Activated CD8-positive, alpha-beta T cell treated with anti-CD3 and anti-CD28 coated beads, Interleukin-2, amount 10 ng/mL, durations not matched to agents 7 days and 5 days (primary cell): ENCODE measurements around the gene LUC7L2. TPM values are rescaled to one million over a fixed set of nuclear protein-coding genes. Genes with fewer than 3 reads are reported as not detected.
"Not testable (repeated sequence)": the region's sequence is repeated elsewhere in the genome, so short reads cannot be mapped to it uniquely, and the experiment has no call there.

Experiments used
- ATAC-seq: fragments of 150-1000 bp; cut with Tn5 transposase; one replicate; pipeline ENCODE4 v1.10.0; 2021; ENCODE audit warnings: moderate library complexity
- CTCF ChIA-PET: fragments of 350-600 bp; sonication (Branson Sonifier 250); formaldehyde crosslinking; loops from one replicate; lab custom pipeline; 2021; ENCODE audit warnings: antibody characterized with exemption; lab: Charles Lee
- POLR2A ChIA-PET: fragments of 350-600 bp; sonication (Branson Sonifier 250); formaldehyde crosslinking; loops from one replicate; lab custom pipeline; 2021; ENCODE audit warnings: antibody characterized with exemption; lab: Charles Lee
- DNase-seq: peaks from one replicate; pipeline ENCODE4 v3.0.0-alpha.2; 2020
- H3K27ac Mint-ChIP-seq: one replicate; pipeline ENCODE4 v1.8.0; 2021; ENCODE audit warnings: mild to moderate bottlenecking, mixed read lengths
- H3K27me3 Mint-ChIP-seq: one replicate; pipeline ENCODE4 v1.8.0; 2021; ENCODE audit warnings: low read depth, mixed read lengths
- H3K36me3 Mint-ChIP-seq: one replicate; pipeline ENCODE4 v1.8.0; 2021; ENCODE audit warnings: low read depth, mixed read lengths
- H3K4me1 Mint-ChIP-seq: one replicate; pipeline ENCODE4 v1.8.0; 2021; ENCODE audit warnings: low read depth, mixed read lengths
- H3K4me3 Mint-ChIP-seq: one replicate; pipeline ENCODE4 v1.8.0; 2021; ENCODE audit warnings: mild to moderate bottlenecking, mixed read lengths
- H3K9me3 Mint-ChIP-seq: one replicate; pipeline ENCODE4 v1.8.0; 2022; ENCODE audit warnings: mixed read lengths; ENCODE audit not compliant: insufficient read depth
- total RNA-seq, 2 experiments: library from RNA; stranded (reverse); gene quantifications; one replicate each; pipeline ENCODE4 v1.2.3, GENCODE V29; 2021

The LUC7L2 gene
- total RNA-seq, 2 experiments from 2014 or later, result 126 to 131 TPM

DNA sequence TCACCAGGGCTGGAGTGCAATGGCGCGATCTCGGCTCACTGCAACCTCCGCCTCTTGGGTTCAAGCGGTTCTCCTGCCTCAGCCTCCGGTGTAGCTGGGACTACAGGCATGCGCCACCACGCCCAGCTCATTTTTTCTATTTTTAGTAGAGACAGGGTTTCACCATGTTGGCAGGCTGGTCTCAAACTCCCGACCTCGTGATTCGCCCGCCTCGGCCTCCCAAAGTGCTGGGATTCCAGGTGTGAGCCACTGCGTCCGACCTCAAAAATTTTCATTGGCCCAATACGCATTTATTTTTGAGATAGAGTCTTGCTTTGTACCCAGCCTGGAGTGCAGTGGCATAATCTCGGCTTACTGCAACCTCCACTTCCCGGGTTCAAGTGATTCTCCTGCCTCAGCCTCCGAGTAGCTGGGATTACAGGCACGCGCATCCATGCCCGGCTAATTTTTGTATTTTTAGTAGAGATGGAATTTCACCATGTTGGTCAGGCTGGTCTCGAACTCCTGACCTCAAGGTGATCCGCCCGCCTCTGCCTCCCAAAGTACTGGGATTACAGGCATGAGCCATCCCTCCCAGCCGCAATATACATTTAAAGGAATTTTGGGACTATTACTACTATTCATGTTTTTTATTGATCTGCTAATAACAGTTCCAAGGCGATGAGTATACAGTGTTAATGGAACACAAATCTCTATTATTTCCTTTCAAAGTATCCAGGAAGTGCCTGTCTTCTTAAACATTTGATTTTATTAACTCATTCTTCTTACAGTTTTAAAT, 1.8 kb upstream of the LUC7L2 start:
- DNase-seq, CTCF ChIA-PET, H3K9me3 Mint-ChIP-seq, H3K27me3 Mint-ChIP-seq, ATAC-seq: not testable (repeated sequence)
- Mint-ChIP-seq H3K4me3 (peak overlapping the region; percentile 95), H3K4me1 (peaks cover 35% of the 10 kb centered on the region), H3K27ac (peak overlapping the region; percentile 99), H3K36me3 (peaks cover 28% of the 10 kb centered on the region)
- POLR2A ChIA-PET, result interaction anchor here (1.6 to 2.1 kb wide), 2 partner anchors 263 to 266 kb away, joined by 4 to 18 read pairs; no protein-coding TSS in a partner anchor

DNA sequence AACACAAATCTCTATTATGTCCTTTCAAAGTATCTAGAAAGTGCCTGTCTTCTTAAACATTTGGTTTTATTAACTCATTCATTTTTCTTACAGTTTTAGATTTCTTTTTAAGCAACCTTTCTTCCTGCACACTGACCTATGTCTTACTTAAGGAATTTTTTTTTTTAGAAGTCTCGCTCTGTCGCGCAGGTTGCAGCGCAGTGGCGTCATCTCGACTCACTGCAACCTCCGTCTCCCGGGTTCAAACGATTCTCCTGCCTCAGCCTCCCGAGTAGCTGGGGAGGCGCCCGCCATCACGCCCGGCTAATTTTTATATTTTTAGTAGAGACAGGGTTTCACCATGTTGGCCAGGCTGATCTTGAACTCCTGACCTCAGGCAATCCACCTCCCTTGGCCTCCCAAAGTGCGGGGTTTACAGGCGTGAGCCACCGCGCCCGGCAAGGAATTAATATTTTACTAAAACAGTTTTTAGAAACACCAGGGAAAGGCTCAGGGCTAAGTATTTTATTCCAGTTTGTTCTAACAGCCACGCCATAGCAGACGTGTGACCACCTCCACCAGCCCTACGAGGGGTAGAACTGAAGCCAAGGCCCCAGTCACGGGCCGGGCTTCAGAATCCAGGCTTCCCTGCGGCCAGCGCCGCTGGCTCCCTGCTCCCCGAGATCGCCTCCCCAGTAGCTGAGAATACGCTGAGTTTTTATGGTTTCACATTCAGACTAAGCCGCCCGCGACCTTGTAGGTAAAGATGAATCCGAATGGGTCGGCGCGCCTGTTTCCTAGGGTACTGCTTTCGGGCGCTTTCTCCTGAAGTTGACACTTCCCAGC, 941 bp upstream of the LUC7L2 start:
- H3K27ac Mint-ChIP-seq, result peak overlapping the region; percentile 99
- DNase-seq, result peak; percentile 45
- H3K9me3 Mint-ChIP-seq, result no peaks in the 10 kb centered on the region
- ChIA-PET POLR2A (interaction anchor here (0.6 to 2.5 kb wide), 16 partner anchors 11 to 1058 kb away, joined by 3 to 20 read pairs (median 5); partner anchors contain the start of gene FMC1), CTCF (interaction anchor here (1.8 kb wide), 1 partner anchor 15 kb away, joined by 4 read pairs; no protein-coding TSS in a partner anchor)
- H3K27me3 Mint-ChIP-seq, result no peaks in the 10 kb centered on the region
- peaks cover 32% of the 10 kb centered on the region for H3K36me3 Mint-ChIP-seq
- H3K4me1 Mint-ChIP-seq, result peaks cover 40% of the 10 kb centered on the region
- peak; percentile 25 for ATAC-seq
- H3K4me3 Mint-ChIP-seq, result peak overlapping the region; percentile 95

DNA sequence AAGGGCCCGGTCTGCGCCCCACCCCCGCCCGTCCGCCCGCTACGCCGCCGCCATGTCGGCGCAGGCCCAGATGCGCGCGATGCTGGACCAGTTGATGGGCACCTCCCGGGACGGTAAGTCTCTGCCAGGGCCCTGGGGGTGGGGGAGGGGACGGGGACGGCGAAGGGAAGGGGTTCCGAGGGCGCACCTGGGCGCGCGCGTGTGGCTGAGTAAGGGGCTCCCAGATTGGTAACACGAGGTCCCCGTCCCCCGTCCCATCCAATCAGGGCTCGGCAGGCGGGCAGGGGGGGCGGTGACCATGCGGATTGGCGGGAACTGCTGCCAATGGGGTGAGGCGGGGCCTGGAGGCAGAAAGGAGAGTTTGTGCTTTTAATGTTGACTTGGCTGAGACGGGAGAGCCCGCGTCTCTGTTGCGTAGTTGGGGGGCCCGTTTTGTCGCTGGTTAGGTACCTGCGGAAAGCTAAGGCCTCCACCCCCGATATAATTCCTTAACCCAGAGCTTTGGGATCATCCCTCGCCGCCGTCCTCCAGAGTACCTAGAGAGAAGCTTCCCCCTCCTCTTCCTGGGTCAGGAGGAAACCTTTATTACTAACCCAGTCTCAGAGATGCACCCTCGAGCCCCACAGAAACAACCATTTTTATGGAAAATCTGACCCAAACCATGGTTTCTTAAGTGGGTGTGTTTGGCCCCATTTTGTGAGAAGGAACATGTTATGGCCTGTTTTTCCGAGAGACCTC, 685 bp downstream of the LUC7L2 start:
- H3K4me3 Mint-ChIP-seq, result peak overlapping the region; percentile 95
- no peaks in the 10 kb centered on the region for H3K27me3 Mint-ChIP-seq
- DNase-seq (peak; percentile 98), ATAC-seq (peak; percentile 82)
- H3K27ac Mint-ChIP-seq, result peak overlapping the region; percentile 99
- H3K4me1 Mint-ChIP-seq, result peaks cover 49% of the 10 kb centered on the region
- ChIA-PET CTCF (interaction anchor here (0.9 to 1.8 kb wide), 2 partner anchors 11 to 13 kb away, joined by 3 to 4 read pairs; no protein-coding TSS in a partner anchor), POLR2A (interaction anchor here (0.6 to 2.5 kb wide), 29 partner anchors 9 to 1057 kb away, joined by 3 to 20 read pairs (median 4); partner anchors contain the start of gene FMC1)
- no peaks in the 10 kb centered on the region for H3K9me3 Mint-ChIP-seq
- H3K36me3 Mint-ChIP-seq, result peaks cover 40% of the 10 kb centered on the region

DNA sequence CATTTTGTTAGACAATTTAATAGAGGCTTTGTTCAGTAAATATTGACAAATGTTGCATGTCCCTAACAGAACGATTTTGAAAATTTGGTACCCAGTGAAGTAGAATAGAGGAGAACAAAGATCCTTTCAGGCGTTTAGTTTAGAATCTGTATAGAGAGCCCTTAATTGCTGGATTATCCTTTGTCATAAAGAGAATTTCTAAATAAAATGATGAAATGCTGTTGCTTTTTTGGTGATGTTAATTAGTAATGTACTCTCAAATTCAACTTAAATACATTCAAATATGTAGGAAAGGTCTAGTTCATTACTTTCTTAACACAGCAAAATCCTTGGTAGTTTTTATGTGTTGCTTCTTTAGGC, 1.2 kb downstream of the LUC7L2 start:
- DNase-seq, result no peak
- no peak for ATAC-seq
- ChIA-PET CTCF (no interaction called here), POLR2A (interaction anchor here (0.6 to 2.5 kb wide), 9 partner anchors 8 to 256 kb away, joined by 3 to 20 read pairs (median 4); partner anchors contain the start of gene FMC1)
- Mint-ChIP-seq H3K4me3 (peak overlapping the region; percentile 95), H3K4me1 (peaks cover 49% of the 10 kb centered on the region), H3K27ac (peak overlapping the region; percentile 99), H3K9me3 (no peaks in the 10 kb centered on the region), H3K27me3 (no peaks in the 10 kb centered on the region), H3K36me3 (peaks cover 42% of the 10 kb centered on the region)

DNA sequence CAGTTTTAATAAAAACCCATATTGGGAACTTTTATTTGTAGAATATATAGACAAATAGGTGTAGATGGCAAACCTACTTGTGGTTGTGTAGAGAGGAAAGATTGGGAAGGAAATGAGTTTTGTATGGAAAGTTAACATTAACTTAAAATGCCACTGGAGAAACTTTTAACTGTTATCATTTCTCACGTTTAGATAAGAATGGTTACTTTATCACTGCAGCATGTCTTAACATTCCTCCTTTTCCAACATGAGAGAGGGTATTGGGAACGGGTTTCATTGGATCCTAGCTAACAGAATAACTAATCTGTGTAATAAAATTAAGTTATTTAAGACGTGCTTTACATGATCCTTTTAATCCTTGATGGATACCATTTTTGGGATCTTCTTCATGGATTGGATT, 1.8 kb downstream of the LUC7L2 start:
- no peak for DNase-seq
- H3K9me3 Mint-ChIP-seq, result no peaks in the 10 kb centered on the region
- peak overlapping the region; percentile 99 for H3K27ac Mint-ChIP-seq
- no peak for ATAC-seq
- peaks cover 52% of the 10 kb centered on the region for H3K4me1 Mint-ChIP-seq
- POLR2A ChIA-PET, result interaction anchor here (1.1 kb wide), 1 partner anchor 13 kb away, joined by 3 read pairs; no protein-coding TSS in a partner anchor
- H3K4me3 Mint-ChIP-seq, result peak overlapping the region; percentile 95
- H3K27me3 Mint-ChIP-seq, result no peaks in the 10 kb centered on the region
- CTCF ChIA-PET, result interaction anchor here (0.6 to 0.8 kb wide), 2 partner anchors 9 to 755 kb away, joined by 3 read pairs; no protein-coding TSS in a partner anchor
- H3K36me3 Mint-ChIP-seq, result peaks cover 46% of the 10 kb centered on the region

DNA sequence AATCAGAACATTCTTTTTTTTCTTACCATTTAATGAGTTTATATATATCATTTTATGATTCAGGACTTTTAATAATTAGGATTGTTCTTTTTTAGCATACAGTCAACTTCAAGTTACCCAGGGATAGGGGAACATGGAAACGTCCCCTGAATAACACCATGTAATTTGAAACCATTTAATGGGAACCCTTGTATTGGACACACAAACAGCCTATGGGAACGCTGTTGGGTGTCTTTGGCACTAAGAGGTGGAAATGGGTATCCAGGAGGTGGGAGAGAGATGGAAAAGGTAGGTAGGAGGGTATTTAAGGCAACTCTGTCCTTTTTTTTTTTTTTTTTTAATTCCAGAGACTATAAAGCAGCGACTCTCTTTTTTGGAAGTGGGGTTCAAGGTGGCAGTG, 2.6 kb downstream of the LUC7L2 start:
- Mint-ChIP-seq H3K4me3 (peak overlapping the region; percentile 15), H3K9me3 (no peaks in the 10 kb centered on the region), H3K36me3 (peaks cover 44% of the 10 kb centered on the region), H3K4me1 (peaks cover 46% of the 10 kb centered on the region), H3K27ac (no peak overlapping the region), H3K27me3 (no peaks in the 10 kb centered on the region)
- ChIA-PET CTCF (interaction anchor here (0.8 kb wide), 1 partner anchor 9 kb away, joined by 3 read pairs; no protein-coding TSS in a partner anchor), POLR2A (no interaction called here)
- DNase-seq, result no peak
- no peak for ATAC-seq

DNA sequence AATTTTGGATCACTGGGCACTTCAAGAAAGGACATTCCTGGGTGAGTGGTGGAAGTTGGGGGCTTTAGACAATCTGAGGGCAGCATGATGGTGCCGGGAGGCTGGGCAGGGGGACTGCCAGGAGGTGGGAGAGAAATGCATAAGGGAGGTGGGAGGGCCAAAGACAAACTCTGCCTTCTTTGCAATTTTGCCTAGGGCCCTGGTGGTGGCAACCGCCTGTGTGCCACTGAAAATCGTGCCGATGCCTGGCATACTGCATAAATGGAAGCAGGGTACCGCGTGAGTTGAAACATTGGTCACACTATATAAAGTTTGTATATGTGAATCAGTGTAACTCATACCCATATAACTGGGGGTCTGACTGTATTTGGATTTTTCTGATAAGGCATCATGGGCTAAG, 3.3 kb downstream of the LUC7L2 start:
- no peak for ATAC-seq
- peaks cover 49% of the 10 kb centered on the region for H3K4me1 Mint-ChIP-seq

DNA sequence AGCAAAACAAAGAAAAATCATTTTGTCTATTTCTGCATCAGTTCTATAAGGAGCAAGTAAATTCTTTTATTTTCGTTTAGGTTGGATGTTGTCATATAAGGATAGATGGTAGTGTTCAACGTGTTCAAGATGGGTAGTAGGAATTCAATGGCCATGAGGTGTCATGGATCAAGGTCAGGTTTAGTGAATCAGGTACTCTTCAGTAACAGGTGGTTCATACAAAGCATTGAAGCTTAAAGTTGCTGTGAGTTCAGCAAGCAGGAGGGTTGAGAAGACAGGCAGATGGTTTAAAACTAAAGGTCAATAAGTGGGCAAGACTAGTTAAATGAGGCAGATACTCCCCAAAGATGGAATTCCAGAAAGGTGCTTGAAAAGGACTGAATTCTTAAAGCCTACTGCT, 5.6 kb downstream of the LUC7L2 start:
- no peaks in the 10 kb centered on the region for H3K27me3 Mint-ChIP-seq
- H3K27ac Mint-ChIP-seq, result peak overlapping the region; percentile 10
- ChIA-PET CTCF (interaction anchor here (1.0 to 1.8 kb wide), 4 partner anchors 11 to 86 kb away, joined by 3 to 5 read pairs (median 4); no protein-coding TSS in a partner anchor), POLR2A (interaction anchor here (0.6 kb wide), 1 partner anchor 16 kb away, joined by 3 read pairs; no protein-coding TSS in a partner anchor)
- peaks cover 55% of the 10 kb centered on the region for H3K36me3 Mint-ChIP-seq
- ATAC-seq (no peak), DNase-seq (no peak)
- no peaks in the 10 kb centered on the region for H3K9me3 Mint-ChIP-seq
- no peak overlapping the region for H3K4me3 Mint-ChIP-seq
- H3K4me1 Mint-ChIP-seq, result peaks cover 56% of the 10 kb centered on the region

More for the DNA sequence above, 3.3 kb downstream of the LUC7L2 start:
- H3K9me3 Mint-ChIP-seq, result no peaks in the 10 kb centered on the region
- DNase-seq, result no peak
- ChIA-PET CTCF (interaction anchor here (0.8 kb wide), 1 partner anchor 235 kb away, joined by 3 read pairs; no protein-coding TSS in a partner anchor), POLR2A (no interaction called here)
- H3K36me3 Mint-ChIP-seq, result peaks cover 49% of the 10 kb centered on the region
- H3K27ac Mint-ChIP-seq, result peak overlapping the region; percentile 73
- no peaks in the 10 kb centered on the region for H3K27me3 Mint-ChIP-seq
- H3K4me3 Mint-ChIP-seq, result peak overlapping the region; percentile 40

DNA sequence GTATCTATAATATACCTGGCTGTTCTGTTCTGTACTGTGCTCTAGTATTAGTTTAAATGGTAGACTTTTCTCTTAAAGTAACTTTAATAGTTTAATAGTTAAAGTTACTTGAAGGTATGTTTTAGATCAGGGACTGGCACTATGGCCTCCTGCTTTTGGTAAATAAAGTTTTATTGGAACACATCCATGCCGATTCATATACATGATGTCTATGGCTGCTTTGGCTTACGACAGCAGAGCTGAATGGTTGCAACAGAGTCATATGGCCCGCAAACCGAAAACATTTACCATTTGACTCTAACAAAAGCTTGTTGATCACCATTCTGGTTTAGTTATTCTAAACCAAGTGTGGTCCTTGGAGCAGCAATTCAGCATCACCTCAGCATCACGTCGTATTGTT, 6.7 kb downstream of the LUC7L2 start:
- H3K4me3 Mint-ChIP-seq, result no peak overlapping the region
- ATAC-seq (no peak), DNase-seq (no peak)
- no peak overlapping the region for H3K27ac Mint-ChIP-seq
- ChIA-PET POLR2A (interaction anchor here (0.9 kb wide), 1 partner anchor 17 kb away, joined by 3 read pairs; no protein-coding TSS in a partner anchor), CTCF (interaction anchor here (0.6 to 1.5 kb wide), 4 partner anchors 10 to 87 kb away, joined by 3 to 4 read pairs (median 3); no protein-coding TSS in a partner anchor)
- peaks cover 51% of the 10 kb centered on the region for H3K36me3 Mint-ChIP-seq
- H3K9me3 Mint-ChIP-seq, result no peaks in the 10 kb centered on the region
- no peaks in the 10 kb centered on the region for H3K27me3 Mint-ChIP-seq
- H3K4me1 Mint-ChIP-seq, result peaks cover 61% of the 10 kb centered on the region

DNA sequence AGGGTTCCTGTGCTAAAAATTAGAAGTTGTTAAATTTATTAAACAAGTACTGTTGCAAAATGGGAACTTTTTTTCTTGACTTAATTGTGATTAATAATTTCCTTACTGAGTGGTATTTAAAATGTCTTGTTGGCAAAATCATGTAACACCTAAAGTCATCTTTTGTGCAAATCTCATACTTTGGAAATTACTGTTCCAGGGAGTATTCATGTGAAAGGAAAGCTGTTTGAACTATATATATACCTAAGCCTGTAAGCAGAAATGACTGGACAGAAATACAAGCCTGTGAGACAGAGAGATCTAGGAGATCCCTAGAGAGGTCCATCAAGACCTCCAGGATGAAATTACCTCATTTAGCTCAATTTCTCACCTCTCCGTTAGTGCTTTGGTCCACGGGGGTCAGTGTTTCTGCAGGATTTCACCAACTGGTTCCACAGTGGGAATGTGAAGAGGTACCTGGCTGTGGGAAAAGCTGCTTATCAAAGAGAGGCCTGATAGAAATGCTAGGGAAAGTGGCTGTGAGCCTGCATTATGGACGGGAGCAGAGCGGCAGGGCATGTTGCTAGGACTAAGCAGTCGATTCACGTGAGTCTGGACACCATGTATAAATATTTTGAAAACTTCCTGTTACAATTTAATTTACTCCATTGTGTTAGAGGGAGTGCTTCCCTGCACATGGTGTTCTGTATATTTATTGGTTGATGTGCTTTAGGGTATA, 7.9 kb downstream of the LUC7L2 start:
- H3K36me3 Mint-ChIP-seq, result peaks cover 49% of the 10 kb centered on the region
- DNase-seq (no peak), ATAC-seq (no peak)
- ChIA-PET POLR2A (no interaction called here), CTCF (no interaction called here)
- no peaks in the 10 kb centered on the region for H3K9me3 Mint-ChIP-seq
- no peak overlapping the region for H3K27ac Mint-ChIP-seq
- H3K4me3 Mint-ChIP-seq, result no peak overlapping the region
- H3K4me1 Mint-ChIP-seq, result peaks cover 53% of the 10 kb centered on the region
- H3K27me3 Mint-ChIP-seq, result no peaks in the 10 kb centered on the region
